Measurements from ENCODE around the gene SLC7A6OS.

SLC7A6OS gene

GRCh38 chr16:68350813-68351350, 40.1 kb upstream of the SLC7A6OS start:
- Histone ChIP-seq H3K4me1 (ENCODE audit: low read length) (peaks cover 8% of the 10 kb centered on the region), H3K36me3 (replicated peaks; ENCODE audit: insufficient read depth, low read length) (no peaks in the 10 kb centered on the region), H3K27me3 (replicated peaks; ENCODE audit: insufficient read depth, low read length) (no peaks in the 10 kb centered on the region)

DNA sequence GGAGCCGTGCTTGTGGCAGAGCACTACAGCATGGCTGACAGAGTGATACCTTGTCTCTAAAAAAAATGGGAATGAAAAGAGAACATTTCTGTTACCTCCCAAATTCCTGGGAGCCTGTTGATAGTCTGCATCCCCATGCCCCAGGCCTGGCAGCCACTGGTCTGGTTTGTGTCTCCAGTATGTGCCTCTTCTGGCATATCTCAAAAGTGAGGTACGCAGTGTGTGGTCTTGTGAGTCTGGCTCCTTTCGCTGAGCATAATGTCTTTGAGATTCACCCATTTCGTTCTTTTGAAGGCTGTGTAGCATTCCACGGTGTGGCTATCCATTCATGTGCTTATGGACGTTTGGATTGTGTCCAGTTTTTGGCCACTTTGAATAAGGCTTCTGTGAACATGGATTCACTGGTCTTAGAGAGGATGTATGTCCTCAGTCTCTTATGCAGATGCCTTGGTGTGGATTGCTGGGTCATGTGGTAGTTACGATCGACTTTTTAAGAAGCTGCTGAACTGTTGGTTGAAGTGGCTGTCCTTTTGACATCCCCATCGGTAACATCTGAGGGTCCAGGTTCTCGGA, 39.2 kb upstream of the SLC7A6OS start:
- Histone ChIP-seq H3K4me1 (ENCODE audit: low read length) (no peaks in the 10 kb centered on the region), H3K9ac (ENCODE audit: low read length) (no peak overlapping the region), H3K79me2 (ENCODE audit: low read length) (no peaks in the 10 kb centered on the region; the same call in 1 of the 2 replicates), H3K27ac (ENCODE audit: low read length) (no peak overlapping the region), H3K36me3 (replicated peaks; ENCODE audit: insufficient read depth, low read length) (no peaks in the 10 kb centered on the region), H2AFZ (ENCODE audit: low read length) (no peak overlapping the region), H3K4me3 (ENCODE audit: low read length) (no peak overlapping the region), H4K20me1 (ENCODE audit: insufficient read depth, low read length) (no peaks in the 10 kb centered on the region), H3K9me3 (replicated peaks; ENCODE audit: insufficient read depth, low read length) (no peaks in the 10 kb centered on the region), H3K27me3 (replicated peaks; ENCODE audit: insufficient read depth, low read length) (no peaks in the 10 kb centered on the region), H3K9me2 (replicated peaks; ENCODE audit: insufficient read depth, low read length) (no peaks in the 10 kb centered on the region), H3K4me2 (ENCODE audit: low read depth, low read length) (no peak overlapping the region), H3F3A (ENCODE audit: insufficient read depth, low read length) (no peaks in the 10 kb centered on the region)
- TF ChIP-seq EZH2phosphoT487 (IDR thresholded peaks at IDR 0.05; ENCODE audit: low read length) (no peak), CTCF (IDR thresholded peaks at IDR 0.05; ENCODE audit: low read length) (no peak), EZH2 (optimal IDR thresholded peaks at IDR 0.05; ENCODE audit: low read depth, low read length) (no peak)
- no peak for DNase-seq

More at GRCh38 chr16:68350813-68351350, 40.1 kb upstream of the SLC7A6OS start:
- Histone ChIP-seq H2AFZ (ENCODE audit: low read length) (no peak overlapping the region), H3K27ac (ENCODE audit: low read length) (no peak overlapping the region), H3K9me3 (replicated peaks; ENCODE audit: insufficient read depth, low read length) (no peaks in the 10 kb centered on the region), H3K79me2 (ENCODE audit: low read length) (no peaks in the 10 kb centered on the region), H4K20me1 (ENCODE audit: insufficient read depth, low read length) (no peaks in the 10 kb centered on the region), H3K4me3 (ENCODE audit: low read length) (no peak overlapping the region), H3K4me2 (ENCODE audit: low read depth, low read length) (no peak overlapping the region), H3K9ac (ENCODE audit: low read length) (no peak overlapping the region), H3F3A (ENCODE audit: insufficient read depth, low read length) (0 out of 2 replicates have a peak, but pooled peaks cover under 1% of the 10 kb centered on the region), H3K9me2 (replicated peaks; ENCODE audit: insufficient read depth, low read length) (no peaks in the 10 kb centered on the region)
- DNase-seq, result no peak
- no peak for TF ChIP-seq CTCF (IDR thresholded peaks at IDR 0.05; ENCODE audit: low read length)
- no peak for TF ChIP-seq EZH2 (optimal IDR thresholded peaks at IDR 0.05; ENCODE audit: low read depth, low read length)
- no peak for TF ChIP-seq EZH2phosphoT487 (IDR thresholded peaks at IDR 0.05; ENCODE audit: low read length)

- DNase-seq, result no peak
- Histone ChIP-seq H3K79me2 (ENCODE audit: low read length) (no peaks in the 10 kb centered on the region; the same call in 1 of the 2 replicates), H3K4me3 (ENCODE audit: low read length) (no peak overlapping the region), H3K27me3 (replicated peaks; ENCODE audit: insufficient read depth, low read length) (no peaks in the 10 kb centered on the region), H3K4me1 (ENCODE audit: low read length) (no peaks in the 10 kb centered on the region), H3K9me3 (replicated peaks; ENCODE audit: insufficient read depth, low read length) (no peaks in the 10 kb centered on the region), H3K4me2 (ENCODE audit: low read depth, low read length) (no peak overlapping the region), H3K9ac (ENCODE audit: low read length) (no peak overlapping the region), H3K9me2 (replicated peaks; ENCODE audit: insufficient read depth, low read length) (no peaks in the 10 kb centered on the region), H2AFZ (ENCODE audit: low read length) (no peak overlapping the region), H3F3A (ENCODE audit: insufficient read depth, low read length) (no peaks in the 10 kb centered on the region), H3K36me3 (replicated peaks; ENCODE audit: insufficient read depth, low read length) (no peaks in the 10 kb centered on the region), H3K27ac (ENCODE audit: low read length) (no peak overlapping the region), H4K20me1 (ENCODE audit: insufficient read depth, low read length) (no peaks in the 10 kb centered on the region)
- TF ChIP-seq CTCF (IDR thresholded peaks at IDR 0.05; ENCODE audit: low read length) (no peak), EZH2 (optimal IDR thresholded peaks at IDR 0.05; ENCODE audit: low read depth, low read length) (no peak), EZH2phosphoT487 (IDR thresholded peaks at IDR 0.05; ENCODE audit: low read length) (no peak)
Observed at GRCh38 chr16:68348639-68349445, 38.1 kb upstream of the SLC7A6OS start.

Measured in MM.1S (cell line).